Activated CD4-positive, alpha-beta T cell treated with anti-CD3 and anti-CD28 coated beads for 48 hours (primary cell): ENCODE measurements around the gene TEX48.

ENCODE experiments used
- DNase-seq: peaks from one replicate; pipeline ENCODE4 v3.0.0-alpha.2; 2020

The TEX48 gene

GRCh38 chr9:114681594-114682332 is at the start of gene TEX48:
TSS of gene TEX48 (minus strand) at chr9:114682192. CDS start at chr9:114671723, 10,469 bp downstream.
- peak; percentile 90 for DNase-seq

DNA sequence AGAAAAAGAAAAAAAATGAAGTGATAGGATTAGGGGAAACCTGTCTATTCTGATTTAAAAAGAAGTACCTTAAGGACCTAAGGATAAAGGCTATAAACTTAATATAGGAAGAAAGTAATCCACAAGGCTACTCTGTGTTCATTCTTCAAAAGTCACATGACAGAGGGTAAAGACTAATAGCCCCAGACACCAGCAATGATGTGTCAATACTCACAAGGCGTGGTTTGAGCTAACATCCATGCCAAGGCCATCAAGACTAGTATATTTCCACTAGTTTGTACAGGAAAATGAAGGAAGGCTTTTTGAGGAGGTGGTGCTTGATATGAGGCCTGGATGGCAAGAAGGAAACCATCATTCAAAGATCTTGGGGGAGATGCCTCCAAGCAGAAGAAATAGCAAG is 49.7 kb upstream of the TEX48 start:
- no peak for DNase-seq

GRCh38 chr9:114729706-114730105 is 47.7 kb upstream of the TEX48 start:
- DNase-seq, result no peak

DNA sequence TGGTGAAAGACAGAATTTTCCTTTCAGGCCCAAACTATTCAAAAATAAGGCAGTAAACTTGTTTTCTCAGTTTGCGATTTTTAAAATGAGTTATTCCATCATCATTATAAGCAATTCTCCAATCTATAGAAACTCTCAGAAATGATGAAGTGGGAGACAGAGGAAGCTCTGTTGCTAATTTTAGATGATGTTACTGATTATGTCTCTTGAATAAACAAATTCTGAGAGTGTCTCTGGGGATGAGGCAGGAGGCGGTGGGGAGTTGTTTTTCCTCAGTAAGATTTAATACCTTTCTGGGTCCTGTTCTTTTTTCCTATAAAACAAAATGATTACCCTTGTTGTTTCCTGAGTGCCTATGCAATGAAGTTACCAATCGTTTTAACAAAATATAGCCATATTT is 43.9 kb upstream of the TEX48 start:
- no peak for DNase-seq

DNA sequence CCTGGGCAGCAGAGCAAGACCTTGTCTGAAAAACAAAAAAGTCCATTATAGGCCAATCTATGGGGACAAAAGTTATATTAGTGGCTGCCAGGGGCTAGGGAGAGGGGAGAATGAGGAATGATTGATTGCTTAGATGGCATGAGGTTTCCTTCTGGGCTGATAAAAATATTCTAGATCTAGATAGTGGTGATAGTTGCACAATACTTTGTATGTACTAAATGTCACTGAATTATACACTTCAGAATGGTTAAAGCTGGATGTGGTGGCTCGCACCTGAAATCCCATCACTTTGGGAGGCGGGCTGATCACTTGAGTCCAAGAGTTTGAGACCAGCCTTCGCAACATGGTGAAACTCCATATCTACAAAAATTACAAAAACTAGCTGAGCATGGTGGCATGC is 42.8 kb upstream of the TEX48 start:
- DNase-seq, result no peak

DNA sequence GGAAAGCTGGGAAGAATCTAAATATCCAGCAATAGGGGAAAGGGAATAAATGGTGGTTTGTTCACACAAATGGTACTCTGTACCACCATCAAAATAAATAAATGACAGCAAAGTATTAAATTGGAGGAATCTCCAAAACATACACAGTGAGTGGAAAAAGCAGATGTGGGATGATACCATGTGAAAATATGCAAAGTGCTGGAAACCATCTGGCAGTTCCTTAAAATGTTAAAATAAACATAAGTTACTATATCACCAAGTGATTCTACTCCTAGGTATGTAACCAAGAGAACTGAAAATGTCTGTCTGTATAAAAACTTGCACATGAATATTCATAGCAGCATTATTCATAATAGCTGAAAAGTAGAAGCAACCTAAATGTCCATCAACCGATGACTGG is 41.9 kb upstream of the TEX48 start:
- no peak for DNase-seq

- no peak for DNase-seq
Observed at GRCh38 chr9:114722937-114723620, 41.1 kb upstream of the TEX48 start.

GRCh38 chr9:114722081-114722621 is 40.2 kb upstream of the TEX48 start:
- DNase-seq, result no peak

GRCh38 chr9:114721491-114722079 is 39.6 kb upstream of the TEX48 start:
- no peak for DNase-seq

DNA sequence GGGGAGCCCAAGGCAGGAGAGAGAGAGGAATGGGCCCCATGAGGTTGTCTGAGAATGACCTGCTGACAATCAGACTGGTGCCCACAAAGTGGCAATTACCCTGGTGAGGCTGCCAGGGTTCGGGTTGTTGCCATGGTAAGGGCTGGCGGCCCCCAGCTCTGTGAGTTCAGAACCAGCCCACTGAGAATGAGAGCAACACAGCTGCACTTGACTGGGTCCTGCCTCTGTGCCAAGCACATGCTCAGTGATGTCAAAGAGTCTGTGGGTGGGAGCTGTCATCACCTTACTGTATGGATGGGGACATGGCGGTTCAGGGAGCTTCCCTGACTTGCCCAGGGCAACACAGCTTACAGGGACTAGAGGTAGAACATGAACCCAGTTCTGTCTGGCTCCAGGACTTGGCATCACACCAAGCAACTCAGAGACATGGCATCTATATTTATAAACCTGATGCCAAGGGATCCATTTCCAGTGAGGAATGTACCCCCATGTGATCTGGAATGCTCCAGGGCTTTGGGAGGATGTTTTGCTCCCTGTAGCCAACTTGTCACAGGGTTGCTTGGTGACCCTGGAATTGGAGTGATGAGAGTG is 38.2 kb upstream of the TEX48 start:
- no peak for DNase-seq

GRCh38 chr9:114719290-114719689 is 37.3 kb upstream of the TEX48 start:
- DNase-seq, result no peak

DNA sequence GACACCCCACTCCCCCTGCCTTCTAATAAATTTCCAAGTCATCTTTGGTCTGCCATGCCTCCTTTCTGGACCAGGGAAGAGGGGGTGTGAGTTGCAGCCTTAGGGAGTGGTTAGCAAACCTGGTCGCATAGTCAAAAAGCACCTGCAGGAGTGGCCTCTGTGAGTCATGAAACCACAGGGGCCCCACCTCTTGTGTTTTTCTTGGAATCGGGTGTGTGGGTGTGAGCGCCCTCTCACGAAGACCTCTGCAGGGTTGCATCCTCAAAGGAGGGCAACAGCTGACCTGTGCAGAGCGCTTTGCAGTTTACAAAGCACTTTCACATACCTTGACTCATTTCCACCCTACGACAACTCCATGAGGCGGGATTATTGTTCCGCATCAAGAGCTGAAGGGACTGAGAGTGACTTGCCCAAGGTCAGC is 36.8 kb upstream of the TEX48 start:
- DNase-seq, result peak; percentile 95

DNA sequence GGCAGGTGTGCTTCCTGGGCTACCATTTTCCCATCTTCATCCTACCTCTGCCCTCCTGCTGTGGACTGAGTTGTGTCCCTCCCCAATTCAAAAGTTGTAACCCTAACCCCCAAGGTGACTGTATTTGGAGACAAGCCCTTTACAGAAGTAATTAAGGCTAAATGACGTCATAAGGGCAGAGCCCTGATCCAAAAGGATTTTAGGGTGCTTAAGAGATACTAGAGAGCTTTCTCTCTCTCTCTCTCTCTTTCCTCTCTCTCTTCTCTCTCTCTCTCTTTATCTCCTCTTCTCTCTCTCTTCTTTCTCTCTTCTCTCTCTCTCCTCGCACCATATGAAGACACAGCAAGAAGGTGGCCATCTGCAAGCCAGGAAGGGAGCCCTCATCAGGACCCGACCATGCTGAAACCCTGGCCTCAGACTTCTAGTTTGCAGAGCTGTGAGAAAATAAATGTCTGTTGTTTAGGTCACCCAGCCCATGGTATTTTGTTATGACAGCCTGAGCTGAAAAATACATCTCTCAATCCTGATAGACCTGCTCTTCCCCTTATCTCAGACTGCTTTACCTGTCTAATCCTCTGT is 36.0 kb upstream of the TEX48 start:
- DNase-seq, result no peak

GRCh38 chr9:114709636-114710035 is 27.6 kb upstream of the TEX48 start:
- no peak for DNase-seq

- DNase-seq, result no peak
Observed at GRCh38 chr9:114706711-114707110, 24.7 kb upstream of the TEX48 start.

DNA sequence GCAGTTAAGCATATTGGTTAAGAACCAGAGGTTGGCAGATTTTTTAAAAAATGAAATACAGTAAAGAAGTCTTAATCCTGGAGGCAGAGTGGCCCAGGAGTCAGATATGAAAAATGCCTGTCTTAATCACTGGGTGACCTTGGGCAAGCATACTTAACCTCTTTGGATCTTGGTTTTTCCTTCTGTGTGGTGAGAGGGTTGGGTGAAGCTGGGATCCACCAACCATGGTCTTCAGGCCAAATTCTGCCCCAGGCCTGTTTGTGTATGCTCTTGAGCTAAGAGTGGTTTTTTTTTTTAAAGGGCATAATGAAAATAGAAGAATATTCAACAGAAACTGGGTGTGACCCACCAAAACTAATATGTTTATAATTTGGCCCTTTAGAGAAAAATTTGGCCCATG is 20.0 kb upstream of the TEX48 start:
- no peak for DNase-seq

- peak; percentile 62 for DNase-seq
Observed at GRCh38 chr9:114697951-114698351, 16.0 kb upstream of the TEX48 start.

DNA sequence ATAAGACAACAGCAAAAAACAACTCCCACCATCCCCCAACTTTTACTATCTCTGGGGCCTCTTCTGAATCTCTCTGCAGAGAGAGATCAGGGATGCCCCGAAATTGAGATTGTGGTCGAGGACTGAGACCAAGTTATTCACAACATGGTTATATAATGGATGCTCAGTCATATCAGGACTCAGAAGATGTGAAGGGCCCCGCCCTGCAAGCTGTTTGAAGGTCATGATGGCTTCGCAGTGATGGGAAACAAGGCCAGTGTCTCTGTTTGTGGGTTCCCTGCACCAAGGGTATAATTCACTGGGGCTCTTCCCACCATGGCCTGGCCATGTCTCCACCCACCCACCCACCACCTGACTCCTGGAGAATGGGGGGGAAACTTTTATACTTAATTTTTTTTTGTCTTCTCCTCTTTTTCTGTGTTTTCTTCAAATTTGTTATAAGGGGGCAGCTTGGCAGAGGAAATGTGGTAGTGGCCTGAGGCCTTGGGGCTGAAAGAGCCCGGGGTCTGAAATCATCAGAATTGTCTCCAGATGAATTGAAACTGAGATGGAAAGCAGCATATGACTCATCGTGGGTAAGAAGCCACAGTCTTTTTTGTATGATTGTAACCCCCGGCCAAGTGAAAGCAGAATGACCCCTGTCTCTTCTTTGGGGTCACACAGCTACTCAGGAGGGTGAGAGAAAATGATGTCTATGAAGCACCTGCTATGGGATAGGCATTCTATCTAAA is 15.0 kb upstream of the TEX48 start:
- DNase-seq, result peak; percentile 87

- no peak for DNase-seq
Observed at GRCh38 chr9:114695948-114696347, 14.0 kb upstream of the TEX48 start.

- DNase-seq, result no peak
Observed at GRCh38 chr9:114694719-114695269, 12.8 kb upstream of the TEX48 start.

DNA sequence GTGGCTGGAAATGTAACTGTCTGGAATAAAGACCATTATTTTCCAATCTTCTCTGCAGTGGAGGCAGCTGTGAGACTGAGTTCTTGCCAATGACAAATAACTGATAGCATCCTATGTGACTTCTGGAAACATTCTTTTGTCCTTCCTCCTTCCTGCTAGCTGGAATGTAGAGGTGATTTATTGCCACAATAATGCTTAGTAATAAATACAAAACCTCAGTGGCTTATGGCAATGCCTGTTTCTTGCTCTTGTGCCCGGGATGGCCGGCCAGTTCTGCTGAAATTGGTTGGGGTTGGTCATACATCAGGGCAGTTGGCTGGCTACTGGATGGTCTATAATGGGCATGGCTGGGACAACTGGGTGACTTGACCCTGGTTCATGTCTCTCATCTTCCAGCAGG is 12.2 kb upstream of the TEX48 start:
- no peak for DNase-seq

DNA sequence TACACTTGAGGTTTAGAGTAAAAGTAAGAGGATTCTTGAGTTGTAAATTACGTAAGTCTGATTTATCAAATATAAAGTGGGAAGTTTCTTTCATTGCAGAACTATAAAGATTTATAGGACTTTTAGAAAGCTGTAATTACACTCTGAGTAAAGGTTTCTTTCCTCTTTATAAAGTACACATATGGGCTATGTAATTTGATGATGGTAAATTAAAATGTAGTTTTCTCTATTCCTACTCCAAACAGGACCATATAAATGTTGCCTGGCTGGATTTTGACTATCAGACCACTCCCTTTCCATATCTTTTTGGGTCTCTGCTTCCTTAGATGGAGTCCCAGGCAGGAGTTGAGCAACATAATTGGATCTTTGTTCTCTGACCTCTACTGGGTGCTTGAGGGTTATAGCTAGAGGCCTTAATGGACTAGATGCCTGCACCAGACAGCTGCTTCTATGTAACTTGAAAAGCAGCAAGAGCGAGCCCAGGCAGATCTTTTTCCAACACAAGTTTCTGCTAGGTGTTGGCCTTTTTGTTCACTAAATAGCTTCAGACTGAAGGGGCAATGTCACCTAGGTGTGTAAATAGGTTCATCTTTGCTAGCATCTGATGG is 11.4 kb upstream of the TEX48 start:
- no peak for DNase-seq
